ENCODE results near the gene CCDC170.

- TF ChIP-seq EZH2 (IDR thresholded peaks at IDR 0.05; ENCODE audit: insufficient read depth, low read length) (no peak), CTCF (IDR thresholded peaks at IDR 0.05; ENCODE audit: insufficient read depth, low read depth, low read length) (no peak)
Observed at GRCh38 chr6:151610326-151610725, 116.5 kb downstream of the CCDC170 start.
